Rectal smooth muscle tissue (tissue), 1 donor: ENCODE data around the gene HAO1.

ENCODE experiments used
- H3K27ac ChIP-seq: one replicate; pipeline ENCODE4 v1.7.0; 2013; ENCODE audit warnings: low read depth, low read length, inconsistent platforms
- H3K27me3 ChIP-seq: one replicate; pipeline ENCODE4 v1.7.0; 2013; ENCODE audit warnings: low read length; ENCODE audit not compliant: control insufficient read depth, insufficient read depth
- H3K36me3 ChIP-seq: one replicate; pipeline ENCODE4 v1.7.0; 2013; ENCODE audit warnings: low read length; ENCODE audit not compliant: control insufficient read depth, insufficient read depth
- H3K4me1 ChIP-seq: one replicate; pipeline ENCODE4 v1.7.0; 2013; ENCODE audit warnings: low read length; ENCODE audit not compliant: control insufficient read depth, insufficient read depth
- H3K4me3 ChIP-seq: one replicate; pipeline ENCODE4 v1.7.0; 2013; ENCODE audit warnings: low read length
- H3K9ac ChIP-seq: one replicate; pipeline ENCODE4 v1.7.0; 2013; ENCODE audit warnings: low read length

Gene HAO1

GRCh38 chr20:7940341-7940740 is at the start of gene HAO1:
HAO1 (minus strand) TSS chr20:7940458; CDS start chr20:7940422, 36 bp downstream.
- no peaks in the 10 kb centered on the region for H3K27me3 ChIP-seq
- H3K36me3 ChIP-seq, result no peaks in the 10 kb centered on the region
- H3K27ac ChIP-seq, result no peak within 1 kb of the TSS
- no peak within 1 kb of the TSS for H3K4me3 ChIP-seq
- H3K4me1 ChIP-seq, result peaks cover 3% of the 10 kb centered on the region
- H3K9ac ChIP-seq, result no peak within 1 kb of the TSS

DNA sequence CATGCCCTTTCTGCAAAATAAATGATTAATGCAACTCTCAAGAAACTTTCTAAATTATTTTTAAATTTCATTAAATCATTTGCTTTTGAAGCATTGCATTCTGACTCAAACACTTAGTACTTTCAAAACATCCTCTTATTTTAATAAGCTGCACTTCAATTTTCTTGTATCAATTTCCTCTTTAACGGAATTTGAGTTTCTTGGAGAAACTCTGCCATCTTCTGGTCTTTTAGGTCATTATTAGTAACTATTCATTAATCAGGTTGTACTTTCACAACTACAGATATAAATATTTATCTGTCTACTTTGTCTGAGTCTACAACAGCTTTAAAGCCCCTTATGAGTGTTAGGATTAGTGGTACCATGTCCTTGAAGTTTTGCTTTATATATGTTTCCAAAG is 49.1 kb upstream of the HAO1 start:
- Histone ChIP-seq H3K36me3 (no peaks in the 10 kb centered on the region), H3K4me1 (no peaks in the 10 kb centered on the region), H3K27me3 (no peaks in the 10 kb centered on the region), H3K9ac (no peak overlapping the region), H3K27ac (no peak overlapping the region), H3K4me3 (no peak overlapping the region)

GRCh38 chr20:7985916-7986315 is 45.7 kb upstream of the HAO1 start:
- no peaks in the 10 kb centered on the region for H3K4me1 ChIP-seq
- H3K27me3 ChIP-seq, result no peaks in the 10 kb centered on the region
- peaks cover 14% of the 10 kb centered on the region for H3K36me3 ChIP-seq
- H3K27ac ChIP-seq, result no peak overlapping the region
- no peak overlapping the region for H3K4me3 ChIP-seq
- no peak overlapping the region for H3K9ac ChIP-seq

DNA sequence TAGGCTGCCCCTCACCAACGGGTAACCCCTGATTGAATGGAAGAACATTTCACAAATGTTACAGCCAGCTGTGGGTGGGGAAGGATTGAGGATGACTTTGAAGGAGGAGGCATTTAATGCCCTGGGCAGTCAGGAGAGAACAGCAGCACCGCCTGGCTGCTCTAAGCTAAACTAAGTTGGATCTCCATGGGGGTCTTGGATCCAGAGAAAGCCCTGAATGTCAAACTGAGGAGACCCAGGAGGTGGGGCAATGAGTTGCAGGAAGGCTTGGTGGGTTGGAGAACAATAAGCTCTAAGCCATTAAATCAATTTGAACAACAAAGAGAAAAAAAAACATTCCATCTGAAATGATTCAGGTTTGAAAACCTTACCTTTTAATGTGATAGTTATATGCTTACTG is 43.9 kb upstream of the HAO1 start:
- Histone ChIP-seq H3K4me1 (no peaks in the 10 kb centered on the region), H3K27me3 (no peaks in the 10 kb centered on the region), H3K4me3 (no peak overlapping the region), H3K27ac (no peak overlapping the region), H3K9ac (no peak overlapping the region), H3K36me3 (peaks cover 17% of the 10 kb centered on the region)

GRCh38 chr20:7981374-7981773 is 41.1 kb upstream of the HAO1 start:
- H3K9ac ChIP-seq, result no peak overlapping the region
- no peaks in the 10 kb centered on the region for H3K27me3 ChIP-seq
- H3K4me1 ChIP-seq, result no peaks in the 10 kb centered on the region
- peaks cover 17% of the 10 kb centered on the region for H3K36me3 ChIP-seq
- no peak overlapping the region for H3K27ac ChIP-seq
- H3K4me3 ChIP-seq, result no peak overlapping the region

- no peak overlapping the region for H3K27ac ChIP-seq
- H3K27me3 ChIP-seq, result no peaks in the 10 kb centered on the region
- no peak overlapping the region for H3K9ac ChIP-seq
- no peak overlapping the region for H3K4me3 ChIP-seq
- H3K4me1 ChIP-seq, result no peaks in the 10 kb centered on the region
- peaks cover 17% of the 10 kb centered on the region for H3K36me3 ChIP-seq
Observed at GRCh38 chr20:7980332-7981046, 40.2 kb upstream of the HAO1 start.

DNA sequence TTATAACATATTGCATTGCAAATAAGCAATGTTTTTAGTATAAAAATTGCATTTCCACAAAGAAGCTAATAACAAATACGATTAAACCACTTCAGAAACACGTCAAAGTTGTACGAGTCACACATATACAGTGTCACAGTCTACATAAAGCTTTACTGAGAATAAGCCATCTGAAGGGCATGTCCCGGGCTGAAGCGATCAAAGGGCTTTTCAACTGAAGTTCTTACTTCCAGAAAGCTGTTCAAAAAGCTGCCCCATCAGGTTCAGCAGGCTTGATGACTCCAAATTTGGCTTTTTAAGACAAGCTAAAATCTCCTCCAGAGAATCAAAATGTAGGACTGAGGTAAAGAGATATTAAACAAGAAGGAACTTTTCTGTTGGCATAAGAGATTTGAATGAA is 37.5 kb upstream of the HAO1 start:
- no peaks in the 10 kb centered on the region for H3K4me1 ChIP-seq
- peaks cover 14% of the 10 kb centered on the region for H3K36me3 ChIP-seq
- no peak overlapping the region for H3K4me3 ChIP-seq
- H3K9ac ChIP-seq, result no peak overlapping the region
- H3K27me3 ChIP-seq, result no peaks in the 10 kb centered on the region
- H3K27ac ChIP-seq, result no peak overlapping the region

DNA sequence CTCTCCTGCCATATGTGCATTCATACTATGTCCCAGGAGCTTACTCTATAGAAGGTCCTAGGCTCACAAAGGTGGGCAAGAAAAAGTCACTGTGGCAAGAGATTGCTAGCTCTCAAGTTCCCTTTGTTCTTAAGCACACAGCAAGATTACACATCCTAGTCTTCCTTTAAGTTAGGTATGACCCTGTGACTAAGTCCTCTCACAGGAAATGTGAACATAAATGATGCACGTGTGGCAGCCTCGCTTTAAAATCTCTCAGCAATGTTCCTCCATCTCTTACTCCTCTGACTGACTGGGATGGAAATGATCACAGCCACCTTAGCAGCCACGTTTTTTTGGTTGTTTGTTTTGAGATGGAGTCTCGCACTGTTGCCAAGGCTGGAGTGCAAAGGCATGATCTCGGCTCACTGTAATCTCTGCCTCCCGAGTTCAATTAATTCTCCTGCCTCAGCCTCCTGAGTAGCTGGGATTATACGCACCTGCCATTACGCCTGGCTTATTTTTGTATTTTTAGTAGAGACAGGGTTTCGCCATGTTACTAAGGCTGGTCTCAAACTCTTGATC is 35.7 kb upstream of the HAO1 start:
- Histone ChIP-seq H3K27ac (no peak overlapping the region), H3K4me1 (no peaks in the 10 kb centered on the region), H3K4me3 (no peak overlapping the region), H3K9ac (no peak overlapping the region), H3K36me3 (peaks cover 3% of the 10 kb centered on the region), H3K27me3 (no peaks in the 10 kb centered on the region)

DNA sequence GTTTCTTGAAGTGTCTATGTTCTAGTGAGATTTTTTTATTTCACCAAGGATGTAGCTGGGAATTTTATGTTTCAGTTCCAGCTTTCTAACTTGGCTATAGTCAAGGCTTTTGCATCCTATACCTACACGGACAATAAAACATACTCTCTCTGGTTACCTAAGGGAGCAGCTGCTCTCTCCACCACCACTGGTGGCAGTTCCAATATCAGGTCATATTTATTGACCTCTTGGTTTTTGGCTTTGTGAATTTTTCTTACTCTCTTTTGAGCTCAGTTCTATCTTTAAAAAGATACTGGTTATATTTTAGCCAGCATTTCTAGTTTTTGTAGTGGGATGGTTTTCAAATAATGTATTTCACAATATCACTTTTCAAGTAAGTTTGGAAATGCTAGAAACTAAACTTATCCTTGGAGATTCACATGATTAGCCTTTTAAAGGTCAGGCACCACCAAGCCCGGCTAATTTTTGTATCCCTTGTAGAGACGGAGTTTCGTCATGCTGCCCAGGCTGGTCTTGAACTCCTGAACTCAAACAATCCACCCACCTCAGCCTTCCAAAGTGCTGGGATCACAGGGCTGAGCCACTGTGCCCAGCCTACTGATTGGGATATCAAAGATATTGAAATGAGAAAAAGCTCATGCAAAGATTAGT is 34.7 kb upstream of the HAO1 start:
- no peaks in the 10 kb centered on the region for H3K4me1 ChIP-seq

GRCh38 chr20:7971536-7972280 is 31.4 kb upstream of the HAO1 start:
- H3K36me3 ChIP-seq, result no peaks in the 10 kb centered on the region
- H3K27ac ChIP-seq, result no peak overlapping the region
- H3K9ac ChIP-seq, result no peak overlapping the region
- no peaks in the 10 kb centered on the region for H3K4me1 ChIP-seq
- H3K27me3 ChIP-seq, result no peaks in the 10 kb centered on the region
- H3K4me3 ChIP-seq, result no peak overlapping the region

More for the DNA sequence above, 34.7 kb upstream of the HAO1 start:
- Histone ChIP-seq H3K36me3 (no peaks in the 10 kb centered on the region), H3K27ac (no peak overlapping the region), H3K4me3 (no peak overlapping the region), H3K9ac (no peak overlapping the region), H3K27me3 (no peaks in the 10 kb centered on the region)

GRCh38 chr20:7967199-7967844 is 27.1 kb upstream of the HAO1 start:
- Histone ChIP-seq H3K4me1 (no peaks in the 10 kb centered on the region), H3K4me3 (no peak overlapping the region), H3K36me3 (no peaks in the 10 kb centered on the region), H3K27me3 (no peaks in the 10 kb centered on the region), H3K27ac (no peak overlapping the region), H3K9ac (no peak overlapping the region)

DNA sequence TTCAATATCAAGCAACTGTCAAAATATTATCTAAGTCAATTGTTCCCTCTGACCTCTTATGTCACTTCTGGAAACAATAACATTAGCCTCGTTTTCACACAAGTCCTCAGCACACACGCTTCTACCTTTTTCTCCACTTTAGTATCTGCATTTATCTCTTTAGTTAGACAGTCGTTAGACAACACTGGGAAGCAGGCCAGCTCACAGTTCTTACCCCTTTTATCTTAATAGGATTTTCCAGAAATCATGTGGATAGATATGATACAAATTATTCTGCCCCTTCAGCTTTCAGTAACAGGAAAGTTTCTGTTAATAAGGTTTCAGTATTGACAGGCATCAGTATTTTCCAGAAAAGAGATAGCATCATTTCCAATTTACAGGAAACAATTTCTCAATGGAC is 25.9 kb upstream of the HAO1 start:
- Histone ChIP-seq H3K27me3 (no peaks in the 10 kb centered on the region), H3K36me3 (no peaks in the 10 kb centered on the region), H3K4me3 (no peak overlapping the region), H3K9ac (no peak overlapping the region), H3K4me1 (no peaks in the 10 kb centered on the region), H3K27ac (no peak overlapping the region)
